Measurements from ENCODE around the gene CAMKMT.

The CAMKMT gene

GRCh38 chr2:44770221-44771195 is 408.8 kb downstream of the CAMKMT start:
- no peak for DNase-seq (ENCODE audit: low read depth, low spot score)

- no peak for DNase-seq (ENCODE audit: low read depth, low spot score)
These were observed 409.8 kb downstream of the CAMKMT start for GRCh38 chr2:44771522-44771921.

- DNase-seq (ENCODE audit: low read depth, low spot score): no peak
These were observed 410.4 kb downstream of the CAMKMT start for GRCh38 chr2:44772131-44772530.

- DNase-seq (ENCODE audit: low read depth, low spot score): no peak
These were observed 411.1 kb downstream of the CAMKMT start for GRCh38 chr2:44772669-44773378.

GRCh38 chr2:44774826-44775492 is 413.2 kb downstream of the CAMKMT start:
- peak; percentile 53 for DNase-seq (ENCODE audit: low read depth, low spot score)

GRCh38 chr2:44777036-44777435 is 415.3 kb downstream of the CAMKMT start:
- peak; percentile 17 for DNase-seq (ENCODE audit: low read depth, low spot score)

GRCh38 chr2:44777537-44777936 is 415.8 kb downstream of the CAMKMT start:
- DNase-seq (ENCODE audit: low read depth, low spot score): peak; percentile 41

- peak; percentile 24 for DNase-seq (ENCODE audit: low read depth, low spot score)
These were observed 416.5 kb downstream of the CAMKMT start for GRCh38 chr2:44778221-44778654.

GRCh38 chr2:44778671-44779476 is 417.1 kb downstream of the CAMKMT start:
- no peak for DNase-seq (ENCODE audit: low read depth, low spot score)

GRCh38 chr2:44779793-44780192 is 418.0 kb downstream of the CAMKMT start:
- DNase-seq (ENCODE audit: low read depth, low spot score): no peak

GRCh38 chr2:44780406-44780805 is 418.7 kb downstream of the CAMKMT start:
- no peak for DNase-seq (ENCODE audit: low read depth, low spot score)

- no peak for DNase-seq (ENCODE audit: low read depth, low spot score)
These were observed 423.7 kb downstream of the CAMKMT start for GRCh38 chr2:44785433-44785832.

- no peak for DNase-seq (ENCODE audit: low read depth, low spot score)
These were observed 424.5 kb downstream of the CAMKMT start for GRCh38 chr2:44786045-44786816.

GRCh38 chr2:44786817-44787214 is 425.1 kb downstream of the CAMKMT start:
- no peak for DNase-seq (ENCODE audit: low read depth, low spot score)

- DNase-seq (ENCODE audit: low read depth, low spot score): no peak
These were observed 425.9 kb downstream of the CAMKMT start for GRCh38 chr2:44787663-44788062.

GRCh38 chr2:44789446-44789845 is 427.7 kb downstream of the CAMKMT start:
- no peak for DNase-seq (ENCODE audit: low read depth, low spot score)

GRCh38 chr2:44789971-44790721 is 428.4 kb downstream of the CAMKMT start:
- no peak for DNase-seq (ENCODE audit: low read depth, low spot score)

- peak; percentile 64 for DNase-seq (ENCODE audit: low read depth, low spot score)
These were observed 431.6 kb downstream of the CAMKMT start for GRCh38 chr2:44793322-44793870.

- DNase-seq (ENCODE audit: low read depth, low spot score): no peak
These were observed 435.0 kb downstream of the CAMKMT start for GRCh38 chr2:44796771-44797170.
